Activated CD4-positive, CD25-positive, alpha-beta regulatory T cell treated with anti-CD3 and anti-CD28 coated beads, Interleukin-2, amount 50 U/mL, for 24 hours (primary cell): ENCODE results near the gene TMC2.

Source experiments
- ATAC-seq, 2 donors: fragments of 150-1000 bp; cut with Tn5 transposase; one replicate each; pipeline ENCODE4 v1.10.0; 2021; ENCODE audit warnings: mild to moderate bottlenecking in 1 of 2, moderate library complexity in 1 of 2

TMC2 gene

DNA sequence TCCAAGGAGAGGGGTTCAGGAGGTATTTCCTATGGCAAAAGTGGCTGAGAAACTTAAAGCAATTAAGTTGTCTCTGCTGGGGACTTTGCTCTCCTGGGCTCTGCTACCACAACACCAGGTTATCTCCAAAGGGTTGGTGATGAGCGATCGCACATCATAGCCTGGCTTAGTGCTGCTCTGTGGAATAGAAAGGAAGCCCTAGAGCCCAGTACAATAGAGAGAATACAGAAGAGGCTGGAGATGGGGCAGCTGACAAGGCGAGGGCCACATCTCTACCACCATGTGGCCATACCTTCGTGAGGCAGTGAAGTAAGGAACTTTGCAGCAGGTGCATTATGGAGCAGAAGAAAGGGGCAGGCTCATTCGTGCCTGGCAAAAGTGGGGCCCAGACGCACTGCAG is 8.6 kb upstream of the TMC2 start:
- no peak for ATAC-seq

DNA sequence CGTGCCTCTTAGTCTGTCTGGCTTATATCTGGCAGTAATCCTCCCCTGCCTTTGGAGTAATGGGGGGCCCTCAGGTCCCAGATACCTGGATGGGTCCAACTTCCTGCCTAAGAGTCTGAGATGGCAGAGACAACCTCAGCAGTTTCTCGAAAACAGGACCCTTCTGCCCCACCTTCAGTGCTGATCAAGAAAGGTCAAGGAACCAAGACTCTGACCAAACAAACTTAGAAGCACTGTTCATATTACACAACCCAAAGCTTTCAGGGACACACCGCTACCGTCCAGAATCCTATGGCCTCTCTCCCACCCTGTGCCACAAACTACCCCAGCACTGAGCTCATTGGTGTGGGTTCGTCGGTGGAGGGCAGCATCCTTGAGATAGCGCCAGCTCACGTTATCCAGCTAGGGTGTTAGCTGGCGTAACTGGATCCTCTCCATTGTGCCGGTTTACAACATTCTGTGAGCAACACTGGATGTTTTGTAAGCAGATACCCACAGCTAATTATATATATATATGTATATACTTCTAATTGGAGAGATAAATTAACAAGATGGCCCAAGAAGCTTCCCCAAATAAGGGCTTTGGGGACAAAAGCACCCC is 7.6 kb upstream of the TMC2 start:
- ATAC-seq = no peak

DNA sequence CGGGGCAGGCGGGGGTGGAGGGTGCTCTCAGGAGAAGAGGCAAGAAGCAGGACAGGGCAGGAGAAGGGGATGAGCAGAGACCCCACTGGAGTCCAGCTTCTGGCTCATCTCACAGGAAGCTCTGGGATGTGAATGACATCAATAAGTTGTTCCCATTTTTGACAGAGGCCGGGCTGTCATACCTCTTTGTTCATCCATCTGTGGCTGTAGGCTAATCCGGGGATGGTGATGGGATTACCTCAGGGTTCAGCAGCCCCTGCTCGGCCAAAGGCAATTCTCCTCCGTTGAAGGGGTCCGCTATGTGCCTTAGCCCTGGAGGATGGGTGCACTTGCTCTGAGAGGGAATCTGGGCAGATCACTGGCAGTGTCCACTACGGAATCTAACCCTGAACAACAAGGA is 3.3 kb upstream of the TMC2 start:
- no peak for ATAC-seq

DNA sequence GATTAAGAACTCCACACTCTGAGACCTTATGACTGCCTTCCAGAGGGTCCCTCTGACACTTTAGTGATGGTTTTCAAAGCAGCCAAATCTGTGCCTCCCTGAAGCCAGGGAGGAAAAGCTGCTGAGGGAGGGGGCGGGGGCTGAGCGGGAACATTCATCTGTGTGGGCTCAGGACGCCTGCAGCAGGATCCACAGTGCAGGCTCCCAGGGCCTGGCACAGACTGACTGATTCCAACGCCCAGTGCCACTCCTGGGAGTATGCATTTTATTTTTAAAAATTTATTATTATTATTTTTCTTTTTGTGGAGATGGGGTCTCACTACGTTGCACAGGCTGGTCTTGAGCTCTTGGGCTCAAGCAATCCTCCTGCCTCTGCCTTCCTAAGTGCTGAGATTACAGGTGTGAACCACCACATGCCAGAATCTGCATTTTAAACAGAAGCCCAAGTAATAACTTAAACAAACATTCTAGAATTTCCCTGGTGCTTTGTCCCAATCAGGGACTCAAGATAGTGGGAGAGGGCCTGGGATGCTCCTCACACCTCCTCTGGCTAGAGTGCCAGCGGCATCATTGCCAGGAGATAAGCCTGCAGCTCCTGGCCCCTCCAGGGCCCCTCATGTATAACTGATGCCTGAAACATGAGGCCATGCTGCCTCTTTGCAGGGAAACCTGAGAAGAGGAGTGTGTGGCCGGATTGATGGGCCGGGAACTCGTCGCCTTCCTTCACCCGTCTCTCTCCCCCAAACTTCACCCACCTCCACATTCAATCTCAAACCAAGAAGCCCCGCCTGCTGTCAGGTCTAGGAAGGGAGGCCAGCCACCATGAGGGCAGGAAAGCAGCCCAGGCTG is 438 bp upstream of the TMC2 start:
- ATAC-seq = no peak

DNA sequence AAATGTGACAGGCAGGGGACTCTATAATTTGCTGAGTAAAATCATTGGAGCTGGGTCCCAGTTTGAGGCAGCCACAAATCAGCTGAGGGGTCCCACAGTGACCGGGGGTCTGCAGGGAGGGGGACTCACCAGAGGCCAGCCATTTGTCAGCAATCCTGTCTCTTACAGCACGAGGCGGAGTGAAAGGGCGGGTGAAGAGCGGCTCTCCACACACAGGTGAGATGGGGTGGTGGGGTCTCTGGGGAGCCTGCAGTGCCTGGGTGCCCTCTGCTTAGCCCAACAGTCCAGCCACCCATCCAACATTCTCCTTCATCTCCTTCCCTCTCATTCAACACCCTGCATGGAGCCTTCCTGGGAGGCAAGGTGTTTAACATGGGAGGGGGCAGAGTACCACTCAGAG is 728 bp downstream of the TMC2 start:
- ATAC-seq = no peak

DNA sequence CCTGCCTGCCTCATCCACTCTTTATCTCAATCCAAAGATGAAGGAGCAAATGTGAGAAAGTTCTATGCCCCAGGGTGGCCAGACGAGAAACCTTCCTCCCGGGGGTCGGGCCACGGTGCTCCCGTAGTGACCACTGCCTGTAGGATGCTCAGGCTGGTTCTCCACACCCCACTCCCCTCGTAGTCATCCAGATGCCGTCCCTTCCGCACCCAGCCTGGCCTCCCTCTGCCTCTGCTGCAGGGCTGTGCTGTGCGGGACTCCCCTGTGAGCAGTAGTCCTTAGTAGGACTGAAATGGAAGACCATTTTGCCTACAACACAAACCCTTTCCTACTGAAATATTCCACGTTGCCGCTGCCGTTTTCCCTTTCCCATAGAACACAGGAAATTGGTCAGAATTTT is 2.0 kb downstream of the TMC2 start:
- ATAC-seq = no peak

DNA sequence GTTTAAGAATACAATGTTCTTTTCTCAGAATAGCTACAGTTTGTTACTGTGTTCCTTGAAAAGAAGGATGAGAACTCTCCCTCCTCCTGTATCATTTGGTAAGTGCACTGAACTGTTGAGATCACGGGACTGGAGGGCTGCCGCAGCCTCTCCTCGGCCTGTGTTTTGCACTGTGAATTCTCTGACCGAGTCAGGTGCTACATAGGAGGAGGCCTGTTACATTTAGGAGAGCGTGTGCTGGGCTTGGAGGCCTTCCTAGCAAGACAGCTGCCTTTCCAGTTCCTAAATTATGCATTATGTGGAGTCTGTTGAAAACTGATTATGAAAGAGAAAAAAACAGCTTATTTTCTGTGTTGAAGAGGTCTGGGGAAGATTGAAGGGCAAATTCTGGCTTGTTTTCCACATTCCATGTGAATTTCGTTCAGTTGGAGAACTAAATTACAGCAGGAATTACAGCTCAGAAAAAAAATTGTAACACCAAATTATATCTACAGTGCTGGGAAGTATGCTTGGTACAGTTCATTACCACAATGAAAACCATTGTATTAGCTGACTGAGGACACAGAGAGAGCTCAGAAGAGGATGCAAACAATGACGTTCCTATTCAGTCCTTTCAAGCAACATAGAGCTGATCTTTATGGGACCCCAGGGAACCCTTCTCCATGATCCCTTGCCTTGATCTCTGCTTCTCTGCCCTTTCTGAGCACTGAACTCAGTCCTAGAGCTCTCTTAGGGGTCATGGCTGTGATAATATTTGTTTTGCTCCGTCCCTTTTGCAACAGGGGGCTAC is 2.8 kb downstream of the TMC2 start:
- ATAC-seq = no peak

DNA sequence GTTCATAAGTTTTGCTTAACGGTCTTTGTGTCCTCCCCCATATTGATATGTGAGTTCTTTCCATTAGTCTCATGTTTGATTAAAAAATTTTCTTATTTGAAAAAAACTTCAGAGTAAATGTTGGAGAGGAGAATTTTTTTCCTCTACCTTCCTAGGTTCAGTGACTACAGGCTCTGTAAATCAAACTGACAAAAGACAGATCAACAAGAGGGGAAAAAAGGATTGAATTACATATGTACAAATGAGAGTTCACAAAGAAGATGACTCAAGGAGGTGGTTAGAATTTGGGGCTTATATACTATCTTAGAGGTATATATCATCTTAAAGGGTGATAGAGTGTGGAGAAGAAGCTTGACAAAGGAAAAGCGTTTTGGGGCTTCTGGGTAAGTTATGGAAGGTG is 5.6 kb downstream of the TMC2 start:
- ATAC-seq = no peak

DNA sequence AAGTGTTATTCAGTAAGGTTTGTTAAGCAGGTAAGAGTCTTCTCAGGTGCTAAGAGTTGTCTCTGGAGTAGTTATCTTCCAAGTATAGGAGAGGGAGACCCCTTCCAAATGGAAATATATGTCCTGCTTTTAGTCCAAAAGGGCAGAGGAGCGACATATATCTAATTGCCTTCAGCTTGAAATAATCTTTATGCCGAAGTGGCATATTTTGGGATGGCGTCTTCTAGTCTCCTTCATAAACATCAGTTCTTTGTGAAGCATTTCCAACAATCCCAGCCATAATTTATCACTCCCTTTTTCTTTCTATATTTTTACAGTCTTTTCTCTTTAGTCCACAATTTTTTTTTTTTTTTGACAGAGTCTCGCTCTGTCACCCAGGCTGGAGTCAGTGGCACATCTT is 6.0 kb downstream of the TMC2 start:
- no peak for ATAC-seq

DNA sequence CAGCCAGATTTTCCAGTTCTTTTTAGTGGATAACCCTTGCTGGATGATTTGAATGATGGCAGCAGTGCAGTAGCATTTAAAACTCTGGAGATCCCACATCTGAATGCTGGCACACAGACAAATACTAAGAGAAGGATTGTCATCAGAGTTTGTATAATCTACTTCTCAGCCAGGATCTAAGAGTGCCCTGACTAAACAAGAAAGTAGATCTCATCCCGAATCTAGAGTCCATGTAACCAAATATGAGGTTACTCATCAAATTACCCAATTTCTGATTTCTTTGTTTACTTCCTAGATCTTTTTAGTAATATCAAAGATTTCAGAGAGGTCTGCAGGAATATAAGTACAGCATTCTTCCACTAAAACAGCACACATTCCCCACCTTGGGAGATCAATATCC is 7.8 kb downstream of the TMC2 start:
- no peak for ATAC-seq

DNA sequence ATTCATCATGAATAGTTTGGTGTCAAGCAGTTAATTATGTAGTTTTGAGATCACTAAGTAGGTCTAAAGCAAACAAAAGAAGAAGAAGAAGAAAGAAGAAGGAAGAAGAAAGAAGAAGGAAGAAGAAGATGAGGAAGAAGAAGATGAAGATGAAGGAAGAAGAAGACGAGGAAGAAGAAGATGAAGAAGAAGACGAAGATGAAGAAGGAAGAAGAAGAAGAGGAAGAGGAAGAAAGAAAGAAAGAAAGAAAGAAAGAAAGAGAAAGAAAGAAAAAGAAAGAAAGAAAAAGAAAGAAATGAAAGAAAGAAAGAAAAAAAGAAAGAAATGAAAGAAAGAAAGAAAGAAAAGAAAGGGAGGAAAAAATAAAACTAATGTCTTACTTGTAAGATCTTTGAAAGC is 9.2 kb downstream of the TMC2 start:
- ATAC-seq = no peak

DNA sequence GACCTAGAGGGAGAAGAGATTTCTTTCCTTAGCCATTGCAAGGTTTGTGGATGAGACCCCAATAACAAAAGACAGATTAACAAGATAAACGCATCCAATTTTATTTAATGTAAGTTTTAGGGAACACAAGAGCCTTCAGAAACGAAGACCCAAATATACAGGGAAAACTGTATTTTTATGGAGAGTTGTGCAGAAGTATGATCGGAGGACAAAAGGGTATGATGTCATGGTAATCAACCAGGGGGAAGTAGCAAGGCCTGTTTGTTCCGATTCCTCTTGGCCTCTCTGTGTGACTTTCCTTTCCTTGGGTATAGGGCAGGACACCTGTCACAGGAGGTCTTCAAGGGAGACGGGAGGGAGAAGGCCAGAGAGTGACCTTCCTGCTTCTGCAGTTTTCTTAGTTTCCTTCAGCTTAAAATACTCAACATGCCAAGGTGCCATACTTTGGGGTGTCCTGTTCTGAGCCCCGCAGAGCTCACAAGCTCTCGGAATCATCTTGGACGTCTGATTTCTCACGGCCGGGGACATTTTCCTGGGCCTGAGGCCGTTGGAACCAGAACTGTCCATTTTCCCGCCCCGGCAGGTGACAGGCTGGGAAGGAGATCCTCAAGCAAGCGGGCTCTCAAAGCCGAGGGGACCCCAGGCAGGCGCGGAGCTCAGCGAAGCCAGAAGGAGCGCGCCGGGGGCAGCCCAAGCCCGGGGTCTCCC is 21.7 kb downstream of the TMC2 start:
- no peak for ATAC-seq

DNA sequence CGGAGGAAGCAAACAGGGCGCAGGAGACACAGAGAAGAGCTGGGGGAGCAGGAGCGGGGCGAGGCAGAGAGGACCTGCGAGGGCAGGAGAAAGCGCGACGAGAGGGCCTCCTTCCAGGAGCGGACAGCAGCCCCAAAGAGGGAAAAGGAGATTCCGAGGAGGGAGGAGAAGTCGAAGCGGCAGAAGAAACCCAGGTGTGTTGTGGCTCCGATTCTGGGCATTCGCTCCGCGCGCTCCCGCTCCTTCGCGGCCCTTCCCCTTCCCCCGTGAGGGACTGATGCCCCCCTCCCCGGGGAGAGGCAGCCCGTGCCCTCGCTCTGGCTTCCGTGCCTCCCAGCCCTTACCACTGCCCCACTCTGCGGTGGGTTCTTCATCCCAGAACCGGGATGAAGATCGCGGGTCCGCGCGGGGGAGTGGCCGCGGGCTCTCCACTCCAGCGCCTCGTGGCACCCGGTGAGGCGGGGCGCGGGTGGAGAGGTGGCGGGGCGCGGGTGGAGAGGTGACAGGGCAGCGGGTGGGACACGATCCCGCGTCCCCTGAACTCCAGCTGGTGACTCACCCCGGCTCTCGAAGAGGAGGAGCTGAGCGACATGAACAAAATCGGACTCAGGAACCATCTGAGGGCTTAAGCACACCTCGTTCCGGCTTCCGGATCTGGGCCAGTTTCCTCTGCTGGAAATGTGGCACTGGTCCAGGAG is 22.4 kb downstream of the TMC2 start:
- ATAC-seq = no peak

DNA sequence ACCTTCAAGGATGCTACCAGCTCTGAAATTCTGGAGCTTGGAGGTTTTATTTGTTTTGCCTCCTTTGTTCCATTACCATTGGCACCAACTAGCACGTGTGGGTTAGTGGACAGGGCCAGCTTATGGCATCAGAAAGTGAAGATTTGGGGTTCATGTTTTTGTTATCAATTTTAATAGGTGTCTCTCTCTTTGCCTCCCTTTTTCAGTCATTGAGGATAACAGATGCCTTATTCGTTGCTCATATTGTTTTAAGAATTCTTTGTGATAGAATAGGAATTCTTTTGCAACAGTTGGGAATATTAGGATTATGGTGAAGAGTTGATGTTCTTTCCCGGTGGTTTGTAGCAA is 22.9 kb downstream of the TMC2 start:
- ATAC-seq = no peak

DNA sequence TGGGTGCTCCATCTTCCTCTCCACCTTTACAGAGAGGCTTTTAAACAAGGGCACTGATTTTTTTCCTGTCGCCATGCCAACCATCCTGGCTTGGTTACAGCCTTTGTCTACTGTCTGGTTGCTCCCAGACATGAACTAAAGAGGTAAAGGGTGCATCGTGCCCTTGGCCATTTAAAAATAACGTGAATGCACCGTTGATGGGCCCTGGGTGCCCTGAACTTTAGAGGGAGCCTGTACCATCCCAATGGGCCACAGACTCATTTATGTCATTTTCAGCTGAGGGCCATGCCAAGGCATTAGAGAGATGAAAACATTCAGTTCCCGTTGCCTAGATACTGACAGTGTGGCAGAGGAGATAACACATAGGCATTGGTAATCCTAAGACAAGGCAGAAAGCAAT is 23.3 kb downstream of the TMC2 start:
- no peak for ATAC-seq

DNA sequence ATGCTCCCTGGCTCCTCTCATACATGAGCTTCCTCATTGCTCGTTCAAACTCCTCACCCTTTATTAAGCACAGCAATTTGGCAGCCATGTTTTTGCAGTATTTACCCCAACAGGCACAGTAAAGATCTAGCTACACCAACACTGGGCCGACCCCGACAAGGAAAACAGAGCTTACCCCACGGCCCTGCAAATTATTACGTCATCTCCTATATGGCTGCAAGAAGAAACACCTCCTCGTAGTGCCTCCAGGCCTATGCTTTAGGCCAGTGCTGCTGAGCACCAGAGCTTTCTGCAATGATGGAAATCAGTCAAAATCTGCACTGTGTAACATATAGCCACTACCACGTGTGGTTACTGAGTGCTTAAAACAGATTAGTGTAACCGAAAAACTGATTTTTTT is 26.7 kb downstream of the TMC2 start:
- no peak for ATAC-seq

DNA sequence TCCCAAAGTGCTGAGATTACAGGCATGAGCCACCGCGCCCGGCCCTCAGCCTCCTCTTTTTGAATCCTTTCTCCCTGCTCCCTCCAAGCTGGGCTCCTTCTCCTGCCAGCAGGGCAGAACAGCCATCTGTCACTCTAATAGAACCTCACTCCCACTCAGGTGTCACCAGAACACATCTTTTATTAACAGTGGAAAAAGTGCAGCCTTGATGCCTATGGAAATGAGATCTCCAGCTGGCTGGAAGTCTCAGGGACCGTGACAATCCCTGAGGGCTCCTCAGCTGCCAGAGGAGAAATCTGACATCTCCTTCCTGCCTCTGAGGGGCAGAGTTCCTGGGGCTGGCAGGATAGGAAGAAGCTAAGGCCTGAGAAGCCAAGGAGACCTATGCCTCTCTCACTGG is 28.0 kb downstream of the TMC2 start:
- ATAC-seq = no peak

DNA sequence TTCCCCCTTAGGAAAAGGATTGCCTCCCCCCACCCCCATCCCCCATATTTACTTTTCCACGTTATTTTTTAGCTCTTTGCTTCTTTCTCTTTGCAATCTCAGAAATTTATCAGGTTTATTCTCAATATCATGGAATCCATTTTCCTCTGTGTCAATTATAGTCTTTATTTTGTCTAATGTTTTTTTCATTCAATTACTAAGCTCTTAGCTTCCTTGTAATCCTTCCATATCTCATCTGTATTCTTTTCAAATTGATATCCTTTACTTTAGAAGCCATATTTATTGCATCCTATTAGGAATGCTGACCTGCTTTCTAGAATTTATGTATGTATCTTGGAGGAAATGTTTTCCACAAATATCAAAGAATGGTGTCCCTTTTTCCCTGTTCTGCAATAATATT is 39.3 kb downstream of the TMC2 start:
- no peak for ATAC-seq

DNA sequence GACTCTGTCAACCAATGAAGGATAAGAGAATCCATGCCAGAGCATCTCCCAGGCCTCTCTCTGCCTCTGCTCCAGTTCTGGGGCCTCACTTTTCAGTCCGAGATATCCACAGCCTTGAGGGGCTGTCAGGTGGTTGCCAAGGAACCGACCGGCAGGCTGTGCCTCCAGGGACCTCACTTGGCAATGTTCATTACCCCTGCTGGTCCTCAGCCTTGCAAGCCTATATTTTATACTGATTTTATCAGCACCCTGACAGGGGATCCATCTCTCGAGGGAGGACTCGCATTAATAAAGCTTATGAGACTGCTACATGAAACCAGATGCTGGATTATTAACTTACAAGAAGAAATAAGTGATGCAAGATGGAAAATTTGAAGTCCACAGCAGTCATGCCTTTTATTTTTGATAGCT is 39.9 kb downstream of the TMC2 start:
- no peak for ATAC-seq

DNA sequence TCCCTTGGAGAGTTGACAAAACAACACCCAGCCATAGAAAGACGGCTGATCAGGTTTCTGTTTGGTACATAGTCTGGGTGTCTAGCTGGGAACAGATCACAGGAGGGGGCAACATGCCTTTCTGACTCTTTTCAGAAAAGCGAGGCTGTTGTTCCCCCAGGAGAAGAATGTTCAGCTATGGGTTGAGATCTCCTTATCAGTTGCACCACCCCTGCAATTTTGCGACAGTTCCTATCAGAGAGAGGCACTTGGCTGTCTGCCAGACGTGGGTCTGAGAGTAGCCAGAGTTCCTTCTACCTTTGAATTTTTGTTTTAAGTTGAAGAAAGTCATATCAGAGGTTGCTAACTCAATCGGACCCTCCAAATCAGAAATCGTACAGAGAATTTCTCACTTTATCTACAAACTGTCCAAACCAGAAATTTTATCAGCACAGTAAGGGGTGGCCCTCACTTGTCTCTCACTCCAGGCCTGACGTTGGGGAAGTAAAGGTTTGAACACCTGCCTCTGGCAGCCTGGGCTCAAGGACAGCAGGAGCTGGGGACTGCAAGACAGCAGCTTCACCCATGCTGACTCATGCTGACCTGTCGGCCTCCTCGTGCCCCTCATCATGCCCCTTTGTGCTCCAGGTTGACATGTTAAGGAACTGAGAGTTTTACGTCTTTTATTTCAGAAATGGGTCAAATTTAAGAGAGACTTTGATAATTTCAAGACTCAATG is 42.3 kb downstream of the TMC2 start:
- no peak for ATAC-seq

DNA sequence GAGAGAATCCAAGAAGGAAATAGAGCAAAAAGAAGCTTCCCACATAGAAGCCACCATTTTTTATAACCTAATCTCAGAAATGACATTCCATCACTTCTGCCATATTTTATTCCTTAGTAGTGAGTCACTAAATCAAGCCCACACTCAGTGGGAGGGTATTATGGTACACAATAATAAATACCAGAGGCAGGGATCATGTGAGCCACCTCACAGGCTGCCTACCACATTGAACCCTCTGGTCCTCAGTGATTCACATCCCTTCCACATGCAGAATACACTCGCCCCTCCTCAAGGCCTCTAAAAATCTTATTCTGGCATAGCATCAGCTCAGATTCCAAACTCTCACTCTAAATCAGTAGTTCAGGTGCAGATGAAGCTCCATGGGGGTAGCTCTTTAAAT is 49.4 kb downstream of the TMC2 start:
- ATAC-seq = no peak

DNA sequence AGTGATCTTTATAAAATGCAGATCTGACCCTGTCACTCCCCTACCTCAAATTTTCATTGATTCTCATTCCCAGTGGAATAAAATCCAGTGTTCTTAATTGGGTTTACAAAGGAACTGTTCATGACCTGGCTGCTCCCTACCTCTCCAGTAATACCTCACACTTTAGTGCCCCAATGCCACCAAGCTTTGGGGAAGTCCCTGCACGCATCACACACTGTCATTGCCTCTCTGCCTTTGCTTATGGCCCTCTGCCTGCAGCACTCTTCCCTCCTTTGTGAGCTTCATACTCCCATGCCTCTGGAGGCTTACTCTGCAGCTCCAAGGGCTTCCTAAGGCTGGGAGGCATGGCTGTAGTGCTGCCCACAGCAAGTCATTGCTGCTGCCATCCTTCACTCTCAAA is 57.4 kb downstream of the TMC2 start:
- no peak for ATAC-seq
